IPS-NIHi11 (cell line): ENCODE results near the gene LCN1.

ENCODE experiments used
- DNase-seq: peaks from one replicate; pipeline ENCODE4 v3.0.0; 2012; ENCODE audit warnings: mixed read lengths, low spot score

The LCN1 gene

GRCh38 chr9:135570456-135570855 is 49.2 kb downstream of the LCN1 start:
- DNase-seq: no peak

DNA sequence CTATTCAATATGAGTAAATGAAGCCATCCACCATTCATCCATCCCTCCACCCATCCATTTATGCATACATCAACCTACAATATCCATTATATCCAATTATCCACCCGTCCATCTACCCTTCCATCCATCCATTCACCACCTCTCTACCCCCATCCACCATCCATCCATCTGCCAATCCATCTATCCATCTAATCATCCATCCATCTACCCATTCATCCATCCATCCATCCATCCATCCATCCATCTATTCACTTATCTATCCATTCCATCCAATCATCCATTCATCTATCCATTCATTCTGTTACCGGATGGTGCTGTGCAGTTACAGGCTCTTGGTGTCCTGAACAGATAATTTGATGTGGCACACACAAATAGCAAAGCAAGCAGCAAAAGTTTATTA is 51.0 kb downstream of the LCN1 start:
- DNase-seq: no peak

- DNase-seq: no peak
Observed at GRCh38 chr9:135573124-135573523, 51.9 kb downstream of the LCN1 start.

GRCh38 chr9:135574331-135574730 is 53.1 kb downstream of the LCN1 start:
- DNase-seq: peak; percentile 14

GRCh38 chr9:135574943-135575342 is 53.7 kb downstream of the LCN1 start:
- no peak for DNase-seq
